ENCODE measurements around the gene RNF130. TPM values are rescaled to one million over a fixed set of nuclear protein-coding genes. Genes with fewer than 3 reads are reported as not detected.
"Not testable (repeated sequence)": the region's sequence is repeated elsewhere in the genome, so short reads cannot be mapped to it uniquely, and the experiment has no call there.

The RNF130 gene
- total RNA-seq, 1 donor from 2014 or later, result 70.8 TPM

DNA sequence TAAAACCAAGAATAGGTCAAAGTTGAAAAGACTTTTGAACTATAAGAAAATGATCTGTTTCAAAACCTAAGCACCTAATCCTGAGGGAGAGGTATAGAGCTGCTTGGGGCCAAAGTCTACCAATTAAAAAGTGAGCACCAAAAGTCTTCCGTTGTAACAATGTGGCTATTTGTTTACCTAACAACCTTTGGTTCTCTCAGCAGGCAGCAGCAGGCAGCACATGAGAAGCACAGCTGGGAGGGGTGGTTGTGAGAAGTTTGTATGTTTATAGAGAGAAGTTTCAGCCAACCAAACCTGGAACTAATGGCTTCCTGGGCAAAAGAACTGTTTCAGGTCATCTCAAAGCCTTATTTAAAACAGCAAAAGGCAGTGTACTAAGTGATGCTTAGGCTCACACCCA is 104.1 kb downstream of the RNF130 start:
- Mint-ChIP-seq H3K36me3 (ENCODE audit: unreplicated experiment) (peaks cover 50% of the 10 kb centered on the region), H3K27me3 (ENCODE audit: unreplicated experiment) (no peaks in the 10 kb centered on the region), H3K4me1 (ENCODE audit: unreplicated experiment) (peaks cover 20% of the 10 kb centered on the region), H3K27ac (ENCODE audit: unreplicated experiment) (peak overlapping the region; percentile 35), H3K4me3 (ENCODE audit: unreplicated experiment) (no peak overlapping the region), H3K9me3 (ENCODE audit: unreplicated experiment) (peaks cover 4% of the 10 kb centered on the region)
- no peak for DNase-seq (ENCODE audit: extremely low spot score, unreplicated experiment)
- TF ChIP-seq, protein P1, sequence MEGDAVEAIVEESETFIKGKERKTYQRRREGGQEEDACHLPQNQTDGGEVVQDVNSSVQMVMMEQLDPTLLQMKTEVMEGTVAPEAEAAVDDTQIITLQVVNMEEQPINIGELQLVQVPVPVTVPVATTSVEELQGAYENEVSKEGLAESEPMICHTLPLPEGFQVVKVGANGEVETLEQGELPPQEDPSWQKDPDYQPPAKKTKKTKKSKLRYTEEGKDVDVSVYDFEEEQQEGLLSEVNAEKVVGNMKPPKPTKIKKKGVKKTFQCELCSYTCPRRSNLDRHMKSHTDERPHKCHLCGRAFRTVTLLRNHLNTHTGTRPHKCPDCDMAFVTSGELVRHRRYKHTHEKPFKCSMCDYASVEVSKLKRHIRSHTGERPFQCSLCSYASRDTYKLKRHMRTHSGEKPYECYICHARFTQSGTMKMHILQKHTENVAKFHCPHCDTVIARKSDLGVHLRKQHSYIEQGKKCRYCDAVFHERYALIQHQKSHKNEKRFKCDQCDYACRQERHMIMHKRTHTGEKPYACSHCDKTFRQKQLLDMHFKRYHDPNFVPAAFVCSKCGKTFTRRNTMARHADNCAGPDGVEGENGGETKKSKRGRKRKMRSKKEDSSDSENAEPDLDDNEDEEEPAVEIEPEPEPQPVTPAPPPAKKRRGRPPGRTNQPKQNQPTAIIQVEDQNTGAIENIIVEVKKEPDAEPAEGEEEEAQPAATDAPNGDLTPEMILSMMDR (IDR thresholded peaks at IDR 0.05), result no peak

DNA sequence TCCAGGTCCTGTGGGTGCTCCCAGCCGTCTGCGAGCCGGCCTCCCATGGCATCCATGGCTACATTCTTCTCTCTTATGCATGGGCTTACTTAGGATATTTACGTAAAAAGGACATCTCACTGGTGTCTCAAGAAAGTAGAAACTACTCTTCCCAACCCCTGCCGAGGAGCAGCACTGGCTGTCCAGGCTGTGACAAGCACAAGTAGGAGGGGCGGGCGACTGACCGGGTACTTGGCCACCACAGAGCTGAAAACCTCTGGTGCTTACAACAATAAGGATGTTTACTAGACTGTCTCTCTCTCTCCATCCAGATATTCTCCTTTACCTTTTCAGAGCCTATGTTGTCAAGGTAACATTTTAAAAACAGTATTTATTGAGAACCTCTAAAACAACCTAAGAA is 107.5 kb downstream of the RNF130 start:
- no peak overlapping the region for H3K27ac Mint-ChIP-seq (ENCODE audit: unreplicated experiment)
- H3K9me3 Mint-ChIP-seq (ENCODE audit: unreplicated experiment), result peaks cover 4% of the 10 kb centered on the region
- no peaks in the 10 kb centered on the region for H3K27me3 Mint-ChIP-seq (ENCODE audit: unreplicated experiment)
- no peak overlapping the region for H3K4me3 Mint-ChIP-seq (ENCODE audit: unreplicated experiment)
- no peak for DNase-seq (ENCODE audit: extremely low spot score, unreplicated experiment)
- H3K4me1 Mint-ChIP-seq (ENCODE audit: unreplicated experiment), result peaks cover 6% of the 10 kb centered on the region
- TF ChIP-seq, protein P1 (IDR thresholded peaks at IDR 0.05), result no peak
- peaks cover 60% of the 10 kb centered on the region for H3K36me3 Mint-ChIP-seq (ENCODE audit: unreplicated experiment)

DNA sequence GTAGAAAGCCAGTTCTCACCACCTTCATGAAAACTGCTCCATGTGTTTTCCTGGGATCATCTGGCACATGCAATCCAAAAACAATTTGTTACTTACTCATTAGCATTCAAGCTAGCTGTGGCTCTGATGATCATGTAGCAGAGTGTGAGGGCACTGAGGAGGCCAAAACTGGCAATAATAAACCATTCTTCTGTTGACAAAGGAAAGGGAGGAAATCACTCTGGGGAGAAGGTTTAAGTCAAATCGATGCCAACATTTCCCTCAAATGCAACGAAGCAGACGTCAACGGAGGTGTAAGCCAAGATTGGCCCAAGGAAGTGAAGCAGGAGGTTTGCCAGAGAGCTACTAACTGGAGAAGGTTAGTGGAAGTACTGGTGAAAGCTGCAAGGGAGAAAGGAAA is 108.2 kb downstream of the RNF130 start:
- TF ChIP-seq, protein P1 (IDR thresholded peaks at IDR 0.05), result no peak
- Mint-ChIP-seq H3K27ac (ENCODE audit: unreplicated experiment) (no peak overlapping the region), H3K9me3 (ENCODE audit: unreplicated experiment) (peaks cover 4% of the 10 kb centered on the region), H3K27me3 (ENCODE audit: unreplicated experiment) (no peaks in the 10 kb centered on the region), H3K36me3 (ENCODE audit: unreplicated experiment) (peaks cover 58% of the 10 kb centered on the region), H3K4me1 (ENCODE audit: unreplicated experiment) (peaks cover 6% of the 10 kb centered on the region), H3K4me3 (ENCODE audit: unreplicated experiment) (no peak overlapping the region)
- DNase-seq (ENCODE audit: extremely low spot score, unreplicated experiment), result no peak

DNA sequence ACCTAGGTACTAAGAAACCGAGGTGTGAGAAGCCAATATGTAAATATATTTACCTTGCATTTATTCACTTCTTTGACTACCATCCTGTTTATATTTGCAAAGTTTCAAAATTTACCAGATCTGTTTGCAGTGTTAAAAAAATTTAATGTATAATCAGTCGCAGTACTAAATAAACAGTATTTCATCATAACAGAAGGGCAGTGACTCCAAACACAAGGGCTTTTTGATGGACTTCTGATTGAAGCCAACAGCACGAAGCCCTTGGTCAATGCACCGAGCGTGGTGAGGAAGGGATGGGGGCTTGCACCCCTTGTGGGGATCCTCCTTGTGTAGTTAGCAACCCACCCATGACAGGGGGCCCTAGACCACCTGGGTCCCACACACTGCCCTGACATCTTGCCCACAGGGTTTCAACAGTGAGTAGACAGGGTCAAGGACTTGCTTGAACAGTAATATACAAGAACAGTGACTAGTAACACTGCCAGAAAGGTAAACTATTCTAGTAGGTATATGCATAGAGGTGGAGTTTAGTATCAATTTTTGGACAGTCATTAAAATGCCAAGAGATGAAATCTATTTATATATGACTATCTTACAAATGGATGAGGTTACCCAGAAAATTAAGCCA is 111.2 kb downstream of the RNF130 start:
- no peak overlapping the region for H3K27ac Mint-ChIP-seq (ENCODE audit: unreplicated experiment)
- H3K9me3 Mint-ChIP-seq (ENCODE audit: unreplicated experiment), result peaks cover 4% of the 10 kb centered on the region
- H3K4me3 Mint-ChIP-seq (ENCODE audit: unreplicated experiment), result no peak overlapping the region
- H3K27me3 Mint-ChIP-seq (ENCODE audit: unreplicated experiment), result no peaks in the 10 kb centered on the region
- no peak for DNase-seq (ENCODE audit: extremely low spot score, unreplicated experiment)
- TF ChIP-seq, protein P1 (IDR thresholded peaks at IDR 0.05), result no peak
- H3K36me3 Mint-ChIP-seq (ENCODE audit: unreplicated experiment), result peaks cover 46% of the 10 kb centered on the region
- no peaks in the 10 kb centered on the region for H3K4me1 Mint-ChIP-seq (ENCODE audit: unreplicated experiment)

DNA sequence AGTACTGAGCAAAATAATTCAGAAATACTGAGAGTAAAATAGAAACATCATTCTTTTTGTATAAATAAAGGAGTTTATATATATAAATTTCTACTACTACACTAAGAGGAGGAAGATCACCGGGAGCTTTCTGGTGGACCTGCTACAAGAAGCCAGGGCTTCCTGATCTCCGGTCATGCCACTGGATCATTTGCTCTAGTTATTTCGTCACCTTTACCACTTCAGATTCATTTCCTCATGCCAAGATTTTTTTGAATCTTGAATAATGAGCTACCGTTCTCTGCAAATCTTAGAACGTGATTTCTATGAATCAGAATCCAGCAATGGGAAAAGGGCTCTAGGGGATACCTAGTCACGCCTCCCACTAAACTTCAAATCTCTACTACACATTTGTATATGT is 111.9 kb downstream of the RNF130 start:
- TF ChIP-seq, protein P1 (IDR thresholded peaks at IDR 0.05), result no peak
- peaks cover 4% of the 10 kb centered on the region for H3K9me3 Mint-ChIP-seq (ENCODE audit: unreplicated experiment)
- H3K4me1 Mint-ChIP-seq (ENCODE audit: unreplicated experiment), result no peaks in the 10 kb centered on the region
- peaks cover 46% of the 10 kb centered on the region for H3K36me3 Mint-ChIP-seq (ENCODE audit: unreplicated experiment)
- no peak overlapping the region for H3K4me3 Mint-ChIP-seq (ENCODE audit: unreplicated experiment)
- H3K27ac Mint-ChIP-seq (ENCODE audit: unreplicated experiment), result no peak overlapping the region
- DNase-seq (ENCODE audit: extremely low spot score, unreplicated experiment), result no peak
- H3K27me3 Mint-ChIP-seq (ENCODE audit: unreplicated experiment), result no peaks in the 10 kb centered on the region

DNA sequence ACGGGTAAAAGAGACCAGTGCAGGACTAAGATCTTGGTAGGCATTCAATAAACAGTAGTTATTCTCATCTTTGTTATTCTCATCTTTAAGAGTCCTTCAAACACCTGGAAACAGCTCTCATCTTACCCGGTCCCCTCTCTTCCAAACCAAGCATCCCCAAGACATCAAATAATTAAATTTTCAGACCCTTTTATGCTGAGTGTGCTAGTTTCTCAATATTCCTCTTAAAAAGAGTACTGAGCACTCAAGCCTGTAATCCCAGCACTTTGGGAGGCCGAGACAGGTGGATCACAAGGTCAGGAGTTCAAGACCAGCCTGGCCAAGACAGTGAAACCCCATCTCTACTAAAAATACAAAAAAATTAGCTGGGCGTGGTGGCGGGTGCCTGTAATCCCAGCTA is 112.4 kb downstream of the RNF130 start:
- peaks cover 49% of the 10 kb centered on the region for H3K36me3 Mint-ChIP-seq (ENCODE audit: unreplicated experiment)
- not testable (repeated sequence) for H3K27me3 Mint-ChIP-seq (ENCODE audit: unreplicated experiment); H3K9me3 Mint-ChIP-seq (ENCODE audit: unreplicated experiment); H3K27ac Mint-ChIP-seq (ENCODE audit: unreplicated experiment); DNase-seq (ENCODE audit: extremely low spot score, unreplicated experiment); H3K4me1 Mint-ChIP-seq (ENCODE audit: unreplicated experiment); H3K4me3 Mint-ChIP-seq (ENCODE audit: unreplicated experiment)

Data from osteocyte (in vitro differentiated cells).